ENCODE measurements around the gene SLC25A29. TPM values are rescaled to one million over a fixed set of nuclear protein-coding genes. Genes with fewer than 3 reads are reported as not detected.
A peak's percentile ranks its signal among the peaks of the same experiment; 100 is the strongest.

SLC25A29 gene, protein sequence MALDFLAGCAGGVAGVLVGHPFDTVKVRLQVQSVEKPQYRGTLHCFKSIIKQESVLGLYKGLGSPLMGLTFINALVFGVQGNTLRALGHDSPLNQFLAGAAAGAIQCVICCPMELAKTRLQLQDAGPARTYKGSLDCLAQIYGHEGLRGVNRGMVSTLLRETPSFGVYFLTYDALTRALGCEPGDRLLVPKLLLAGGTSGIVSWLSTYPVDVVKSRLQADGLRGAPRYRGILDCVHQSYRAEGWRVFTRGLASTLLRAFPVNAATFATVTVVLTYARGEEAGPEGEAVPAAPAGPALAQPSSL
- total RNA-seq: 11.8 and 19.9 TPM in 2 replicates

DNA sequence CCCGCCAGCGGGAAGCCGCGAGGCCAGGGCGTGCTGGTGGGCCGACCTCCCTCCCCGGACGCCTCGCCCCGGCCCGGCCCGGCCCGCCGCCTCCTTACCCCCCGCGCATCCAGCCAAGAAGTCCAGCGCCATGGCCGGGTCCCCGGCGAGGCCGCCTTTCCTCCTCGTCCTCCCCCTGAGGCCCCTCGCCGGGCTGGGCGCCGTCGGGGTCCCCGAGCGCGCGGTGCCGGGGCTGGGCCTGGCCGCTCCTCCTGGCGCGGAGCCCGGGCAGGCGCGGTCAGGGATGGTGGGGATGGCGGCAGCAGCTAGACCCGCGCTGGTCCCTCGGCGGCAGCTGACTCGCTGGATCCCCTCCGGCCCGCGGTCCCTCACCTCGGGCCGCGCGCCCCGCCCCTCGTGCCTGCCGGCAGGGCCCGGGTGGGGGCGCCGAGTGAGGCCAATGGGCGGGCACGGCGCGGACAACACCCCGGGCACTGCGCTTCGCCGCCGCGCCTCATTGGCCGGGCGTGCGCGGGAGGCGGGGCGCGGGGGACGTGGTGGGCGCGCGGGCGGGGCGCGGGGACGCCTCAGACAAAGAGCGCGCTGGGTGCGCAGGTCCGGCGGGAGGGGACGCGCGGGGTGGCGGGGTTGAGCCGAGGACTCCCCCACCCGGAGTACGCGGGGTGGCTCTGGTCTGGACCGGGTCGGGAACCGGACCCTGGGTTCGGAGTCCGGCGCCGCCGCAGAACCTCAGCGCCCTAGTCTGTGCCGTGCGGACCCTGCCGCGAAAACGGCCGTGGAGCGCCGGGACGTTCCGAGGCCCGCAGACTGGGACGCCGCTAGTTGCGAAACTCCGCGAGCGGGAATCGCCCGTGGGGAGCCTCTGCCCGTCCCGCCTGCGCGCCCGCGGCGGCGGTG lies at the start of gene SLC25A29:
SLC25A29 (minus strand) TSS at position 344 of the 897 bp plus-strand sequence; CDS start at position 132, 212 bp downstream.
- Histone ChIP-seq H3K36me3 (ENCODE audit: insufficient read depth, low read length) (no peaks in the 10 kb centered on the region), H3K4me2 (ENCODE audit: insufficient read depth, low read length) (peak within 1 kb of the TSS; percentile 84), H3K9me3 (ENCODE audit: low read depth, low read length) (no peaks in the 10 kb centered on the region), H4K20me1 (ENCODE audit: insufficient read depth, low read length) (peaks cover 14% of the 10 kb centered on the region), H3K79me2 (ENCODE audit: insufficient read depth, low read length) (no peaks in the 10 kb centered on the region), H3K4me3 (ENCODE audit: insufficient read depth, low read length) (peak within 1 kb of the TSS; percentile 81), H3K27ac (ENCODE audit: low read depth, low read length) (no peak within 1 kb of the TSS), H3K4me1 (ENCODE audit: insufficient read depth, low read length) (peaks cover 7% of the 10 kb centered on the region), H3K27me3 (ENCODE audit: insufficient read depth, low read length) (peaks cover 3% of the 10 kb centered on the region), H2AFZ (ENCODE audit: low read length) (peak within 1 kb of the TSS; percentile 77)
- peak; percentile 100 for DNase-seq (ENCODE audit: insufficient read length, low spot score, missing footprints)
- no peak for TF ChIP-seq CTCF (IDR thresholded peaks at IDR 0.05; ENCODE audit: extremely low read depth, low read depth, low read length)

DNA sequence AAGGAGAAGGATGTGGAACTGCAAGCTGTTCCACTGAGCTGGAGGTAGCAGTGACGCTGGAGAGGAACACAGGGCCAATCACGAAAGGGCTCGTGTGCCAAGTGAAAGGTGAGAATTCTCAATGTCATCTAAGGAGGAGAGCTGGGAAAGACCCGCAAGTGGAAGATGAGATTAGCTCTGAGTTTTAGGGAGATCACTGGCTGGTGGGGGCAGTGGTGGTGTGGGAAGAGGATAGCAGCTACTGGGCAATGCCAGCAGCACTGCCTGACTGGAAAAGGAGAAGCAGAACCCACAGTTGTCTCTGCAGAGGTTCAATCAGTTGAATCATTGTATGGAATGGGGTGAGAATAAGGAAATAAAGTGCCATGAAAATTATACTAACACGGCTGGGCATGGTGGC lies 44.7 kb upstream of the SLC25A29 start:
- Histone ChIP-seq H3K4me2 (ENCODE audit: insufficient read depth, low read length) (no peak overlapping the region), H4K20me1 (ENCODE audit: insufficient read depth, low read length) (no peaks in the 10 kb centered on the region), H3K36me3 (ENCODE audit: insufficient read depth, low read length) (peaks cover 63% of the 10 kb centered on the region), H3K4me3 (ENCODE audit: insufficient read depth, low read length) (no peak overlapping the region), H3K79me2 (ENCODE audit: insufficient read depth, low read length) (no peaks in the 10 kb centered on the region), H2AFZ (ENCODE audit: low read length) (no peak overlapping the region), H3K27me3 (ENCODE audit: insufficient read depth, low read length) (no peaks in the 10 kb centered on the region), H3K4me1 (ENCODE audit: insufficient read depth, low read length) (no peaks in the 10 kb centered on the region), H3K27ac (ENCODE audit: low read depth, low read length) (no peak overlapping the region), H3K9me3 (ENCODE audit: low read depth, low read length) (no peaks in the 10 kb centered on the region)
- DNase-seq (ENCODE audit: insufficient read length, low spot score, missing footprints): no peak
- TF ChIP-seq CTCF (IDR thresholded peaks at IDR 0.05; ENCODE audit: extremely low read depth, low read depth, low read length): no peak

DNA sequence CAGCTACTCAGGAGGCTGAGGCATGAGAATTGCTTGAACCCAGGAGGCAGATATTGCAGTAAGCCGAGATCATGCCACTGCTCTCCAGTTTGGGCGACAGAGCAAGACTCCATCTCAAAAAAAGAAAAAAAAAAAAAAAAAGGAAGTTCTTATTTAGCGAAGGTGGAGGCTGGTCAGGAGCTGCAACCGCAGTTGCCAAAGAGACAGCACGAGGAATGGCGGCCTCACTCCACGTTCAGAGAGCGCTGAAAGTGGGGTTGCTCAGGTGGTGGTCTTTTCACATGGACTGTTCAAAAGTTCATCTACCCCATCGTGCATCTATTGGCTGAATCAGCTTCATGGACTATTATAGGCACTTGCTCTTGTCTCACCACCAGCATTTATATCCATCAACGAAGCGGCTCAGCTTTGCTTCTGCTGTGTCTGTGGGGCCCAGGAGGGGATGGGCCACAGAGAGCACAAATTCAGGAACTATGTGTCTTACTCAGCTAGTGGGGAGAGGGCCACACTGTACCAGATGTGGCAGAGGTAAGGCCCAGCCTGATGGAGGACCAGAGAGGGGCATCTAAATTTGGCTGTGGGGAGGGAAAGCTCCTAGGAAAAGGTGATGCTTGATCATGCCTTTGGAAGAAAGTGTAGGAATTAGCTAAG lies 44.2 kb upstream of the SLC25A29 start:
- no peak for DNase-seq (ENCODE audit: insufficient read length, low spot score, missing footprints)
- Histone ChIP-seq H2AFZ (ENCODE audit: low read length) (no peak overlapping the region), H3K4me2 (ENCODE audit: insufficient read depth, low read length) (no peak overlapping the region), H3K36me3 (ENCODE audit: insufficient read depth, low read length) (peaks cover 60% of the 10 kb centered on the region), H3K27me3 (ENCODE audit: insufficient read depth, low read length) (no peaks in the 10 kb centered on the region), H3K4me3 (ENCODE audit: insufficient read depth, low read length) (no peak overlapping the region), H3K27ac (ENCODE audit: low read depth, low read length) (no peak overlapping the region), H3K9me3 (ENCODE audit: low read depth, low read length) (no peaks in the 10 kb centered on the region), H3K4me1 (ENCODE audit: insufficient read depth, low read length) (no peaks in the 10 kb centered on the region), H4K20me1 (ENCODE audit: insufficient read depth, low read length) (no peaks in the 10 kb centered on the region), H3K79me2 (ENCODE audit: insufficient read depth, low read length) (no peaks in the 10 kb centered on the region)
- TF ChIP-seq CTCF (IDR thresholded peaks at IDR 0.05; ENCODE audit: extremely low read depth, low read depth, low read length): no peak

Measured in osteoblast (primary cell).